ENCODE data around the gene HS3ST5. TPM values are rescaled to one million over a fixed set of nuclear protein-coding genes. Genes with fewer than 3 reads are reported as not detected.

HS3ST5 gene
- total RNA-seq, 1 experiment from 2014 or later: 8.7 TPM

- no peak for TF ChIP-seq ZNF512 (CRISPR knock-in tag; IDR thresholded peaks at IDR 0.05; ENCODE audit: borderline replicate concordance)
Measured at GRCh38 chr6:114055763-114056162, 287.1 kb downstream of the HS3ST5 start (continued).

GRCh38 chr6:114055349-114055748 is 287.5 kb downstream of the HS3ST5 start:
- TF ChIP-seq CBFB (CRISPR knock-in tag; IDR thresholded peaks at IDR 0.05; ENCODE audit: low read depth): no peak
- TF ChIP-seq ATF3 (CRISPR knock-in tag; conservative IDR thresholded peaks at IDR 0.05): no peak
- TF ChIP-seq CREB1 (CRISPR knock-in tag; IDR thresholded peaks at IDR 0.05): no peak
- TF ChIP-seq, protein P1, sequence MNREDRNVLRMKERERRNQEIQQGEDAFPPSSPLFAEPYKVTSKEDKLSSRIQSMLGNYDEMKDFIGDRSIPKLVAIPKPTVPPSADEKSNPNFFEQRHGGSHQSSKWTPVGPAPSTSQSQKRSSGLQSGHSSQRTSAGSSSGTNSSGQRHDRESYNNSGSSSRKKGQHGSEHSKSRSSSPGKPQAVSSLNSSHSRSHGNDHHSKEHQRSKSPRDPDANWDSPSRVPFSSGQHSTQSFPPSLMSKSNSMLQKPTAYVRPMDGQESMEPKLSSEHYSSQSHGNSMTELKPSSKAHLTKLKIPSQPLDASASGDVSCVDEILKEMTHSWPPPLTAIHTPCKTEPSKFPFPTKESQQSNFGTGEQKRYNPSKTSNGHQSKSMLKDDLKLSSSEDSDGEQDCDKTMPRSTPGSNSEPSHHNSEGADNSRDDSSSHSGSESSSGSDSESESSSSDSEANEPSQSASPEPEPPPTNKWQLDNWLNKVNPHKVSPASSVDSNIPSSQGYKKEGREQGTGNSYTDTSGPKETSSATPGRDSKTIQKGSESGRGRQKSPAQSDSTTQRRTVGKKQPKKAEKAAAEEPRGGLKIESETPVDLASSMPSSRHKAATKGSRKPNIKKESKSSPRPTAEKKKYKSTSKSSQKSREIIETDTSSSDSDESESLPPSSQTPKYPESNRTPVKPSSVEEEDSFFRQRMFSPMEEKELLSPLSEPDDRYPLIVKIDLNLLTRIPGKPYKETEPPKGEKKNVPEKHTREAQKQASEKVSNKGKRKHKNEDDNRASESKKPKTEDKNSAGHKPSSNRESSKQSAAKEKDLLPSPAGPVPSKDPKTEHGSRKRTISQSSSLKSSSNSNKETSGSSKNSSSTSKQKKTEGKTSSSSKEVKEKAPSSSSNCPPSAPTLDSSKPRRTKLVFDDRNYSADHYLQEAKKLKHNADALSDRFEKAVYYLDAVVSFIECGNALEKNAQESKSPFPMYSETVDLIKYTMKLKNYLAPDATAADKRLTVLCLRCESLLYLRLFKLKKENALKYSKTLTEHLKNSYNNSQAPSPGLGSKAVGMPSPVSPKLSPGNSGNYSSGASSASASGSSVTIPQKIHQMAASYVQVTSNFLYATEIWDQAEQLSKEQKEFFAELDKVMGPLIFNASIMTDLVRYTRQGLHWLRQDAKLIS (CRISPR knock-in tag; IDR thresholded peaks at IDR 0.05; ENCODE audit: borderline replicate concordance): no peak
- ATAC-seq: peak; percentile 44; the same call in 1 of the 2 replicates
- H3K4me3 Mint-ChIP-seq: no peak overlapping the region
- peaks cover 10% of the 10 kb centered on the region for H3K36me3 Mint-ChIP-seq
- ChIA-PET POLR2A (no interaction called here), CTCF (interaction anchor here (3.5 kb wide), 1 partner anchor 60 kb away, joined by 12 read pairs; no protein-coding TSS in a partner anchor)
- H3K27ac Mint-ChIP-seq: peak overlapping the region; percentile 43; the same call in 1 of the 2 replicates
- no peaks in the 10 kb centered on the region for H3K9me3 Mint-ChIP-seq
- H3K4me1 Mint-ChIP-seq: peaks cover 25% of the 10 kb centered on the region
- H3K27me3 Mint-ChIP-seq (ENCODE audit: low read depth): no peaks in the 10 kb centered on the region
- no peak for DNase-seq (ENCODE audit: low spot score)

DNA sequence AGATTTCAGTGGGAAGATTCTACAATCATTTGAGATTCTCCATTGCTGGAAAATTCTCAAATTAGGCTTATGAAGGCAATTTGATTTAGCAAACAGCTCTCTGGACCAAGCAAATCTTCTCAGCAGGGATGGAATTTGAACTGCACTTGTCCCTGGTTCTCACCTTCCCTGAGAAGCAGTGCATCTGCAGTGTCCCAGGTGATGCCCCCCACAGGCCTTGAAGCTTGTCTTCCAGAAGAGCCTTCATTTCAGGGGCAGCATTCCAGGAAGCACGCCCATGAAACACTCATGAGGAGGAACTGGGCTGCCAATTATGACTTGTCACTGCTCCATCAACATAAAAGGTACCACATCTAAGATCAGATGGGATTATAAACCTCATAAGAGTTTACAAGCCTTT is 289.0 kb downstream of the HS3ST5 start:
- POLR2A ChIA-PET: no interaction called here
- peak; percentile 57; the same call in 1 of the 2 replicates for ATAC-seq
- no peaks in the 10 kb centered on the region for H3K27me3 Mint-ChIP-seq (ENCODE audit: low read depth)
- H3K9me3 Mint-ChIP-seq: peaks cover 4% of the 10 kb centered on the region
- no peak overlapping the region for H3K27ac Mint-ChIP-seq
- TF ChIP-seq ESRRA (CRISPR knock-in tag; IDR thresholded peaks at IDR 0.05; ENCODE audit: borderline replicate concordance): no peak
- H3K4me3 Mint-ChIP-seq: no peak overlapping the region
- H3K4me1 Mint-ChIP-seq: peaks cover 25% of the 10 kb centered on the region
- no peak for DNase-seq (ENCODE audit: low spot score)
- CTCF ChIA-PET: interaction anchor here (1.9 to 3.5 kb wide), 2 partner anchors 55 to 58 kb away, joined by 5 to 12 read pairs; no protein-coding TSS in a partner anchor
- peaks cover 13% of the 10 kb centered on the region for H3K36me3 Mint-ChIP-seq

DNA sequence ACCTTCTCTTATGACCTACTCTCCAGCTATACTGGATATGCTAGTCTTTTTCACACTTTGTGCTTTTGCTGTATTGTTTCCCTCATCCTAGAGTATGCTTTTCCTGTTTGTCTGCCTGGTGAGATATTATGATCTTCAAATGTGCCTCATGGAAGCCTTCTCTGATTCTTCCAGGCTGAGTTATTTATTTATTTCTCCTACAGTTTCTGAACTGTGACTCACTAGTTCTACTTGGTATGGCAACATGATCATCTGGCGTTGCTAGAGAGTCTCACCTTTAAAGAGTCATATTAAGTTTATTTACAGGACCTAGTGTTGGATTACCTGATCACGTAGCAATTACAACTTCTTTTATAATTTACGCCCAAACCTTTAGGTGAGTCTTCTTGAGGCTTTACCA is 290.7 kb downstream of the HS3ST5 start:
- Mint-ChIP-seq H3K27me3 (ENCODE audit: low read depth) (no peaks in the 10 kb centered on the region), H3K36me3 (peaks cover 17% of the 10 kb centered on the region), H3K27ac (no peak overlapping the region), H3K9me3 (peaks cover 16% of the 10 kb centered on the region), H3K4me3 (no peak overlapping the region), H3K4me1 (peaks cover 25% of the 10 kb centered on the region)
- POLR2A ChIA-PET: no interaction called here
- DNase-seq (ENCODE audit: low spot score) (no peak), ATAC-seq (no peak)
- CTCF ChIA-PET: interaction anchor here (0.6 to 1.2 kb wide), 2 partner anchors 57 to 71 kb away, joined by 3 to 4 read pairs; no protein-coding TSS in a partner anchor
- TF ChIP-seq ZNF219 (CRISPR knock-in tag; IDR thresholded peaks at IDR 0.05; ENCODE audit: borderline replicate concordance): no peak
- TF ChIP-seq NR2C2 (CRISPR knock-in tag; IDR thresholded peaks at IDR 0.05): no peak
- no peak for TF ChIP-seq ZNF671 (CRISPR knock-in tag; IDR thresholded peaks at IDR 0.05)
- no peak for TF ChIP-seq SMAD3 (CRISPR knock-in tag; IDR thresholded peaks at IDR 0.05; ENCODE audit: borderline replicate concordance)
- TF ChIP-seq PREB (CRISPR knock-in tag; IDR thresholded peaks at IDR 0.05; ENCODE audit: borderline replicate concordance): no peak
- no peak for TF ChIP-seq ATF3 (CRISPR knock-in tag; conservative IDR thresholded peaks at IDR 0.05)
- TF ChIP-seq EMX1 (CRISPR knock-in tag; IDR thresholded peaks at IDR 0.05): no peak
- TF ChIP-seq NR3C1 (CRISPR knock-in tag; conservative IDR thresholded peaks at IDR 0.05; ENCODE audit: low read depth): no peak
- TF ChIP-seq PRRX2 (CRISPR knock-in tag; IDR thresholded peaks at IDR 0.05): no peak
- no peak for TF ChIP-seq ERG (CRISPR knock-in tag; IDR thresholded peaks at IDR 0.05)
- TF ChIP-seq TP53 (CRISPR knock-in tag; IDR thresholded peaks at IDR 0.05): no peak
- no peak for TF ChIP-seq TEAD1 (CRISPR knock-in tag; IDR thresholded peaks at IDR 0.05)
- no peak for TF ChIP-seq NFYB (CRISPR knock-in tag; conservative IDR thresholded peaks at IDR 0.05; ENCODE audit: low read depth)
- no peak for TF ChIP-seq NFATC4 (CRISPR knock-in tag; IDR thresholded peaks at IDR 0.05)
- no peak for TF ChIP-seq SP1 (CRISPR knock-in tag; conservative IDR thresholded peaks at IDR 0.05)
- TF ChIP-seq CREB1 (CRISPR knock-in tag; IDR thresholded peaks at IDR 0.05): no peak
- TF ChIP-seq ZNF138 (CRISPR knock-in tag; conservative IDR thresholded peaks at IDR 0.05): no peak
- TF ChIP-seq FOXJ3 (CRISPR knock-in tag; IDR thresholded peaks at IDR 0.05; ENCODE audit: borderline replicate concordance): no peak

Measured in WTC11 (cell line).